Lower leg skin (tissue), 4 donors: ENCODE data around the gene PDK4. TPM values are rescaled to one million over a fixed set of nuclear protein-coding genes. Genes with fewer than 3 reads are reported as not detected.

Experiments
- DNase-seq, 2 donors: peaks; one replicate each; pipeline ENCODE4 v3.0.0-alpha.2; 2019; ENCODE audit warnings: low spot score in 2 of 2
- H3K4me3 ChIP-seq: fragments of 200-600 bp; sonication (generic); 2 replicates; pipeline ENCODE4 v1.5.1; 2017; ENCODE audit warnings: mild to moderate bottlenecking, low read depth; ENCODE audit not compliant: poor library complexity, severe bottlenecking
- CTCF ChIP-seq, 3 donors: fragments of 450-650 bp; IDR thresholded peaks; one replicate each; pipeline ENCODE4 v1.5.1; 2016; ENCODE audit warnings: antibody characterized with exemption in 3 of 3, mild to moderate bottlenecking in 3 of 3, moderate library complexity in 2 of 3
- POLR2A ChIP-seq, 2 donors: fragments of 450-650 bp; IDR thresholded peaks; one replicate each; pipeline ENCODE4 v1.6.1; 2016 to 2017; ENCODE audit warnings: antibody characterized with exemption in 2 of 2, mild to moderate bottlenecking in 1 of 2, moderate library complexity in 1 of 2
- WGBS, 2 donors: methylation state at CpG; one replicate each; pipeline ENCODE4 v1.1.5; 2018; 5-methylcytosine and 5-hydroxymethylcytosine counted together
- intact Hi-C: fragments of 100-400 bp; cut with DNase I; formaldehyde crosslinking; loops from one replicate; pipeline ENCODE4 v1.15.0; 2023; ENCODE audit warnings: low total_unique reads
- total RNA-seq, 4 donors: library from RNA; depleted of rRNA; stranded (reverse); fragments of >200 nt; gene quantifications; one replicate each; pipeline ENCODE4 v1.1.0, GENCODE V29; 2016

The PDK4 gene
- total RNA-seq, 4 donors from 2014 or later = 64.3 to 1,085 (median 625) TPM

GRCh38 chr7:95621404-95621803, 25.1 kb upstream of the PDK4 start:
- intact Hi-C loops = no loop called here
- H3K4me3 ChIP-seq = no peak overlapping the region
- 65 to 71% methylated on average over 1 of the region's 1 CpG for WGBS, 2 donors
- TF ChIP-seq CTCF (IDR thresholded peaks at IDR 0.05) (no peak), POLR2A (IDR thresholded peaks at IDR 0.05) (no peak)
- no peak for DNase-seq

- intact Hi-C loops = no loop called here
- TF ChIP-seq POLR2A (IDR thresholded peaks at IDR 0.05) (no peak), CTCF (IDR thresholded peaks at IDR 0.05) (no peak)
- no peak overlapping the region for H3K4me3 ChIP-seq
- no peak for DNase-seq
- 80 to 82% methylated on average over 3 of the region's 3 CpGs for WGBS, 2 donors
Observed at GRCh38 chr7:95620631-95621030, 24.3 kb upstream of the PDK4 start.

GRCh38 chr7:95619921-95620320, 23.6 kb upstream of the PDK4 start:
- intact Hi-C loops = no loop called here
- DNase-seq = no peak
- WGBS, 2 donors = 41 to 50% methylated on average over 1 of the region's 1 CpG
- no peak for TF ChIP-seq POLR2A (IDR thresholded peaks at IDR 0.05)
- TF ChIP-seq CTCF (IDR thresholded peaks at IDR 0.05) = no peak
- no peak overlapping the region for H3K4me3 ChIP-seq

- no peak for TF ChIP-seq POLR2A (IDR thresholded peaks at IDR 0.05)
- no peak for TF ChIP-seq CTCF (IDR thresholded peaks at IDR 0.05)
- H3K4me3 ChIP-seq = no peak overlapping the region
- WGBS, 2 donors = 89 to 92% methylated on average over 2 of the region's 2 CpGs
- intact Hi-C loops = no loop called here
- no peak for DNase-seq
Observed at GRCh38 chr7:95619517-95619916, 23.2 kb upstream of the PDK4 start.

- TF ChIP-seq POLR2A (IDR thresholded peaks at IDR 0.05) (no peak), CTCF (IDR thresholded peaks at IDR 0.05) (no peak)
- intact Hi-C loops = no loop called here
- no peak for DNase-seq
- 93 to 96% methylated on average over 1 of the region's 1 CpG for WGBS, 2 donors
- no peak overlapping the region for H3K4me3 ChIP-seq
Observed at GRCh38 chr7:95614442-95614940, 18.2 kb upstream of the PDK4 start.

- no peak for DNase-seq
- WGBS, 2 donors = 75 to 81% methylated on average over 2 of the region's 2 CpGs
- intact Hi-C loops = no loop called here
- TF ChIP-seq POLR2A (IDR thresholded peaks at IDR 0.05) = no peak
- TF ChIP-seq CTCF (IDR thresholded peaks at IDR 0.05) = no peak
- no peak overlapping the region for H3K4me3 ChIP-seq
Observed at GRCh38 chr7:95611224-95611623, 14.9 kb upstream of the PDK4 start.
